ENCODE results near the gene PODXL2.

The PODXL2 gene

DNA sequence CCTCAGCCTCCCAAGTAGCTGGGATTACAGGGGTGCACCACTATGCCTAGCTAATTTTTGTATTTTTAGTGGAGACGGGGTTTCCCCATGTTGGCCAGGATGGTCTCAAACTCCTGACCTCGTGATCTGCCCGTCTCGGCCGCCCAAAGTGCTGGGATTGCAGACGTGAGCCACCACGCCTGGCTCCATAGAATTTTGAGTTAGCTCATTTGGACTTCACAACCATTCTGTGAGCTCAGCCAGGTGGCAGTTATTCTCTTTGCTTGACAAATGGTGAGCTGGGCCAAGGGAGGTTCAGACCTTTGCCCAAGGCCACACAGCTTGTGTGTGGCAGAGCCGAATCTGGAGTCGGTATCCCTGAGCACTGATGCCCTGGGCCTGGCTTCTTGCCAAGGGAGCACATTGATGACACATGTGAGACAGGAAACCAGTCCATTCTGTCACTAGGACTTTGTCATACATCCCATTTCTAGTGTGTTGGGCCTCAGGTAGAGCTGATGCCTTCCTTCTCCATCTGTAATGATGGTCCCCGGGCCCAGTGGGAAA lies 17.6 kb downstream of the PODXL2 start:
- Histone ChIP-seq H3K23ac (ENCODE audit: low read length) (no peak overlapping the region), H2BK120ac (ENCODE audit: low read depth, low read length) (no peak overlapping the region), H3K4me1 (ENCODE audit: control insufficient read depth, low read depth, low read length) (no peaks in the 10 kb centered on the region), H3K27me3 (ENCODE audit: insufficient read depth, low read length, poor library complexity) (no peaks in the 10 kb centered on the region), H2BK15ac (replicated peaks; ENCODE audit: low read depth) (no peak overlapping the region), H3K79me2 (ENCODE audit: control insufficient read depth, insufficient read depth, low read length) (no peaks in the 10 kb centered on the region), H4K8ac (ENCODE audit: low read depth, low read length) (no peak overlapping the region), H3K79me1 (ENCODE audit: low read length) (no peaks in the 10 kb centered on the region), H3K4ac (ENCODE audit: low read depth, low read length) (no peak overlapping the region), H3K9ac (ENCODE audit: low read length) (no peak overlapping the region), H3K36me3 (ENCODE audit: control insufficient read depth, insufficient read depth, low read length) (no peaks in the 10 kb centered on the region), H3K4me2 (ENCODE audit: low read length) (no peak overlapping the region), H3K27ac (ENCODE audit: low read depth, low read length) (no peak overlapping the region), H2AK5ac (ENCODE audit: low read length) (no peak overlapping the region), H3K56ac (ENCODE audit: low read length) (no peak overlapping the region), H3K4me3 (ENCODE audit: low read length) (no peak overlapping the region), H3K18ac (ENCODE audit: low read length) (no peak overlapping the region), H2BK5ac (ENCODE audit: low read length) (no peak overlapping the region), H4K5ac (ENCODE audit: low read length) (no peak overlapping the region)
- no CpG with 5 or more reads among the region's 10 CpGs for WGBS (ENCODE audit: extremely low coverage, insufficient coverage, low lambda C conversion rate)
- DNase-seq = no peak

DNA sequence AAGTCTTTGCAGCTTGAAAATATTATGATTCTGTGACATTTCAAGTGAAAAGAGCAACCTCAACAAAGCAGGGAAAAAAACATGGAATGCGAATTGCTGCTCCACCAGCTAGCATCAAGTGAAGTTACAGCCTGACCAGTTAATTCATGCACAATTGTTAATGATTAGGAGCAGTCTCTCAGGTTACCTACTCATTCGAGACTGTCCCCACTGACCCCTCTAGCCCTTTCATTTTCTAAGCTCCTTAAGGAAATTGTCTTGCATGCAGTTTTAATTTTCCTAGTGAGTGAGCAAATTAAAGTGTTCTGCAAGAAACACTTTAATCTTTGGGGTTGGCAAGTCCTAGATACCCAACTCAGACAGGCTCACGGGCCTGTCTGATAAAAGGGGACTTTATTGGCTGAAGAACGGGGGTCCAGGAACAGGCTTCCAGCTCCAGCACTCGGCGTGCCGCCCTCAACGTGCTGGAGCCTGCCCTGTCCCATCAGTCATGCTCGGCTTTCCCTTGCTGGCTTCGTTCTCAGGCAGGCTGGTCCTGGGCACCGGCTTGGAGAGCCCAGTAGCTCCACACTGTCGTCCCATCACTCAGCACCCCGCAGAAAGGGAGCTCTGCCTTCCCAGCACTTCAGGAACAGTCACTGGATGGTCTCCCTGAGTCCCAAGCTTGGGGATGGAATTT lies 18.3 kb downstream of the PODXL2 start:
- Histone ChIP-seq H3K4ac (ENCODE audit: low read depth, low read length) (no peak overlapping the region), H3K79me2 (ENCODE audit: control insufficient read depth, insufficient read depth, low read length) (no peaks in the 10 kb centered on the region), H3K18ac (ENCODE audit: low read length) (no peak overlapping the region), H2BK120ac (ENCODE audit: low read depth, low read length) (no peak overlapping the region), H3K9ac (ENCODE audit: low read length) (no peak overlapping the region), H4K8ac (ENCODE audit: low read depth, low read length) (no peak overlapping the region), H3K36me3 (ENCODE audit: control insufficient read depth, insufficient read depth, low read length) (no peaks in the 10 kb centered on the region), H3K4me2 (ENCODE audit: low read length) (no peak overlapping the region), H2AK5ac (ENCODE audit: low read length) (no peak overlapping the region), H3K4me1 (ENCODE audit: control insufficient read depth, low read depth, low read length) (no peaks in the 10 kb centered on the region), H4K5ac (ENCODE audit: low read length) (no peak overlapping the region), H2BK5ac (ENCODE audit: low read length) (no peak overlapping the region), H3K56ac (ENCODE audit: low read length) (no peak overlapping the region), H3K23ac (ENCODE audit: low read length) (no peak overlapping the region), H2BK15ac (replicated peaks; ENCODE audit: low read depth) (no peak overlapping the region), H3K27me3 (ENCODE audit: insufficient read depth, low read length, poor library complexity) (no peaks in the 10 kb centered on the region), H3K4me3 (ENCODE audit: low read length) (no peak overlapping the region), H3K27ac (ENCODE audit: low read depth, low read length) (no peak overlapping the region), H3K79me1 (ENCODE audit: low read length) (no peaks in the 10 kb centered on the region)
- no CpG with 5 or more reads among the region's 13 CpGs for WGBS (ENCODE audit: extremely low coverage, insufficient coverage, low lambda C conversion rate)
- DNase-seq = no peak

DNA sequence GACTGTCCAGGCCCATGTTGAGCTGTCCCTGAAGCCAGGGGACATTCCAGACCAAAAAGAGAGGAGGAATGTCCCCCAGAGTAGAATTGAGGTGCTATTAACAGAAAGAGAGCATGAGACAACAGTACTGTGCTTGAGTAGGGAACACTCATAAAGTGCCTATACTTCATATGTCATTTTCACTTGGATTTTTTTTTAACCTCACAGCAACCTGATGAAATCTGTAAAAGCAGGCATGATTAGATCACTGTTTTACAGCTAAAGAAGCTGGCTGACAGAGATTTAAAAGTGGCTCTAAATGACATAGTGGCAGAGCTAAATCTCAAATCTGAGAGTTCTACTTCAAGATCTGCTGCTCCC lies 18.8 kb downstream of the PODXL2 start:
- Histone ChIP-seq H2BK15ac (replicated peaks; ENCODE audit: low read depth) (no peak overlapping the region), H3K9ac (ENCODE audit: low read length) (no peak overlapping the region), H3K18ac (ENCODE audit: low read length) (no peak overlapping the region), H3K27ac (ENCODE audit: low read depth, low read length) (no peak overlapping the region), H4K8ac (ENCODE audit: low read depth, low read length) (no peak overlapping the region), H3K56ac (ENCODE audit: low read length) (no peak overlapping the region), H3K4me3 (ENCODE audit: low read length) (no peak overlapping the region), H3K4me2 (ENCODE audit: low read length) (no peak overlapping the region), H3K4me1 (ENCODE audit: control insufficient read depth, low read depth, low read length) (no peaks in the 10 kb centered on the region), H3K23ac (ENCODE audit: low read length) (no peak overlapping the region), H3K27me3 (ENCODE audit: insufficient read depth, low read length, poor library complexity) (no peaks in the 10 kb centered on the region), H3K79me2 (ENCODE audit: control insufficient read depth, insufficient read depth, low read length) (no peaks in the 10 kb centered on the region), H4K5ac (ENCODE audit: low read length) (no peak overlapping the region), H2AK5ac (ENCODE audit: low read length) (no peak overlapping the region), H3K4ac (ENCODE audit: low read depth, low read length) (no peak overlapping the region), H2BK120ac (ENCODE audit: low read depth, low read length) (no peak overlapping the region), H2BK5ac (ENCODE audit: low read length) (no peak overlapping the region), H3K36me3 (ENCODE audit: control insufficient read depth, insufficient read depth, low read length) (no peaks in the 10 kb centered on the region), H3K79me1 (ENCODE audit: low read length) (no peaks in the 10 kb centered on the region)
- no peak for DNase-seq

DNA sequence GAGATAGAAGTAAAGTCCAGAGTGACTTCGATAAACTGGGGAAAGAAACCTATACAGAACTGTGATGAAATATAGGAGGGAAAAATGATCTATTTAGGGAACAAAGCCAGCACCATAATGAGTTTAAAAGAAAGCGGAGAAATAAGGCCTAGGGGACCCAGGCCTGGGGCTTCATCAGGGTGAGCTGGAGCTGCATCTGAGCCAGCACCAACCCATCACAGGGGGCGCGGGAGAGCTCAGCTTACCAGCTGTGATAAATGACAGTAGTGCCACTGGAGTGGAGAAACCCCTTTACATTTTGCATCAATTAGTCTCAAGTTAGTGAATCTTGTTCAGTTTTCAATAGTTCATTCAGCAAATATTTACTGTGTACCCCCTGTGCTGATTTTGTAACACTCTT lies 21.3 kb downstream of the PODXL2 start:
- H2BK120ac ChIP-seq (ENCODE audit: low read depth, low read length) = no peak overlapping the region
- H3K56ac ChIP-seq (ENCODE audit: low read length) = no peak overlapping the region
- H2AK5ac ChIP-seq (ENCODE audit: low read length) = no peak overlapping the region
- H2BK5ac ChIP-seq (ENCODE audit: low read length) = no peak overlapping the region
- no peak for DNase-seq
- H3K4me3 ChIP-seq (ENCODE audit: low read length) = no peak overlapping the region
- H3K4me1 ChIP-seq (ENCODE audit: control insufficient read depth, low read depth, low read length) = no peaks in the 10 kb centered on the region
- no peak overlapping the region for H3K18ac ChIP-seq (ENCODE audit: low read length)
- no peak overlapping the region for H4K8ac ChIP-seq (ENCODE audit: low read depth, low read length)
- no peaks in the 10 kb centered on the region for H3K36me3 ChIP-seq (ENCODE audit: control insufficient read depth, insufficient read depth, low read length)
- H3K4ac ChIP-seq (ENCODE audit: low read depth, low read length) = no peak overlapping the region
- H4K5ac ChIP-seq (ENCODE audit: low read length) = no peak overlapping the region
- H2BK15ac ChIP-seq (replicated peaks; ENCODE audit: low read depth) = no peak overlapping the region
- no CpG with 5 or more reads among the region's 4 CpGs for WGBS (ENCODE audit: extremely low coverage, insufficient coverage, low lambda C conversion rate)
- H3K23ac ChIP-seq (ENCODE audit: low read length) = no peak overlapping the region
- no peak overlapping the region for H3K4me2 ChIP-seq (ENCODE audit: low read length)
- no peak overlapping the region for H3K27ac ChIP-seq (ENCODE audit: low read depth, low read length)
- H3K79me2 ChIP-seq (ENCODE audit: control insufficient read depth, insufficient read depth, low read length) = no peaks in the 10 kb centered on the region
- no peak overlapping the region for H3K9ac ChIP-seq (ENCODE audit: low read length)
- H3K79me1 ChIP-seq (ENCODE audit: low read length) = no peaks in the 10 kb centered on the region
- H3K27me3 ChIP-seq (ENCODE audit: insufficient read depth, low read length, poor library complexity) = no peaks in the 10 kb centered on the region

DNA sequence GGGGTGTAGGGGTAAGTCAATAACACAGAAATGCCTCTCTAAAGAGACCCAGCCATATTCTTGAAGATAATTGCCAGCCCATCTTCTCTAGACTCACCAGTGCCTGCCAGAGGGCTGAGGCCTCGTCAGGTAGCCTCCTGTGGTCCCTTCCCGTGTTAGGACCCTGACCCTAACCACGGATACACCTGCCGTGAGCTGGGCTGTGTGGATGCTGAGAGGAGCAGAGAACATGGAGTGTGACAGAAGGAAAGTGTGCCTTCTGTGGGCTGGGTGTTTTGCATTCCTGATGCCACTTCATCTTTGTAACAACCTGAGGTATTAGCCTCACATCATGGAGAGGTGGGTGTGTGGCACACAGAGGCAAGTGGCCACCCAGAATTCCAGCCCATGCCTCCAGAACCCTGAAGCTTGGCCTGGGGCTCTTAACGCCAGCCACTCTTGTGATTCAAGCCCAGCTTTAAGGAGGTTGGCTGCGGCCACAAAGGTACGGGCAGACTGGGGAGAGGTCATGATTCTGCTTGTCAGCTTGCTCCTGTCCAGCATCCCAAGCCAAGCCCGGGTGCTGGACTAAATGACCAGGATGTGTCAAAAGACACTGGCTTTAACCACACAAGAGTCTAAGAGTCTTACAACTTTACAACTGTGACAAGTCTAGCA lies 22.7 kb downstream of the PODXL2 start:
- Histone ChIP-seq H2AK5ac (ENCODE audit: low read length) (no peak overlapping the region), H2BK120ac (ENCODE audit: low read depth, low read length) (no peak overlapping the region), H3K4me2 (ENCODE audit: low read length) (no peak overlapping the region), H4K8ac (ENCODE audit: low read depth, low read length) (no peak overlapping the region), H3K4me1 (ENCODE audit: control insufficient read depth, low read depth, low read length) (no peaks in the 10 kb centered on the region), H4K5ac (ENCODE audit: low read length) (no peak overlapping the region), H3K36me3 (ENCODE audit: control insufficient read depth, insufficient read depth, low read length) (no peaks in the 10 kb centered on the region), H3K23ac (ENCODE audit: low read length) (no peak overlapping the region), H3K79me2 (ENCODE audit: control insufficient read depth, insufficient read depth, low read length) (no peaks in the 10 kb centered on the region), H3K9ac (ENCODE audit: low read length) (no peak overlapping the region), H3K4me3 (ENCODE audit: low read length) (no peak overlapping the region), H3K56ac (ENCODE audit: low read length) (no peak overlapping the region), H2BK5ac (ENCODE audit: low read length) (no peak overlapping the region), H3K27ac (ENCODE audit: low read depth, low read length) (no peak overlapping the region), H3K4ac (ENCODE audit: low read depth, low read length) (no peak overlapping the region), H3K18ac (ENCODE audit: low read length) (no peak overlapping the region), H2BK15ac (replicated peaks; ENCODE audit: low read depth) (no peak overlapping the region), H3K79me1 (ENCODE audit: low read length) (no peaks in the 10 kb centered on the region), H3K27me3 (ENCODE audit: insufficient read depth, low read length, poor library complexity) (no peaks in the 10 kb centered on the region)
- WGBS (ENCODE audit: extremely low coverage, insufficient coverage, low lambda C conversion rate) = no CpG with 5 or more reads among the region's 8 CpGs
- DNase-seq = no peak

Data from mesendoderm (in vitro differentiated cells).